HG03565 (cell line): ENCODE measurements around the gene ABCA2.

Experiments
- ATAC-seq: cut with Tn5 transposase; IDR thresholded peaks from one replicate; pipeline ENCODE4 v1.9.1; 2021; ENCODE audit warnings: mild to moderate bottlenecking, moderate library complexity; ENCODE audit not compliant: unreplicated experiment

Gene ABCA2

GRCh38 chr9:137027369-137028262, at the start of gene ABCA2:
Gene ABCA2, minus strand, starts transcription at chr9:137028237. Its CDS starts 97 bp downstream, at chr9:137028140.
- ATAC-seq, result no peak

- ATAC-seq, result peak; percentile 44
Observed at GRCh38 chr9:137077010-137077747, 49.1 kb upstream of the ABCA2 start, which contains the start of gene UAP1L1. Gene UAP1L1, plus strand, starts transcription at chr9:137077517. Its CDS starts 16 bp downstream, at chr9:137077533.

- no peak for ATAC-seq
Observed at GRCh38 chr9:137076636-137077009, 48.6 kb upstream of the ABCA2 start.

- ATAC-seq, result no peak
Observed at GRCh38 chr9:137075275-137075775, 47.3 kb upstream of the ABCA2 start.

- no peak for ATAC-seq
Observed at GRCh38 chr9:137074657-137075274, 46.7 kb upstream of the ABCA2 start.

GRCh38 chr9:137073992-137074399, 46.0 kb upstream of the ABCA2 start:
- ATAC-seq, result no peak

- ATAC-seq, result no peak
Observed at GRCh38 chr9:137071282-137071681, 43.2 kb upstream of the ABCA2 start.

GRCh38 chr9:137070906-137071275, 42.9 kb upstream of the ABCA2 start:
- ATAC-seq, result no peak

GRCh38 chr9:137070201-137070905, 42.3 kb upstream of the ABCA2 start, which contains the start of gene SAPCD2:
Gene SAPCD2, minus strand, starts transcription at chr9:137070557. Its CDS starts 97 bp downstream, at chr9:137070460.
- ATAC-seq, result peak; percentile 68

GRCh38 chr9:137069508-137070091, 41.6 kb upstream of the ABCA2 start:
- ATAC-seq, result peak; percentile 12

GRCh38 chr9:137068539-137069507, 40.8 kb upstream of the ABCA2 start:
- ATAC-seq, result no peak

GRCh38 chr9:137067860-137068538, 40.0 kb upstream of the ABCA2 start:
- ATAC-seq, result no peak

- ATAC-seq, result no peak
Observed at GRCh38 chr9:137066096-137066861, 38.2 kb upstream of the ABCA2 start.

GRCh38 chr9:137065336-137065967, 37.4 kb upstream of the ABCA2 start:
- ATAC-seq, result no peak

- ATAC-seq, result no peak
Observed at GRCh38 chr9:137064880-137065164, 36.8 kb upstream of the ABCA2 start.

- no peak for ATAC-seq
Observed at GRCh38 chr9:137064027-137064879, 36.2 kb upstream of the ABCA2 start.
